Measurements from ENCODE around the gene GSE1. TPM values are rescaled to one million over a fixed set of nuclear protein-coding genes. Genes with fewer than 3 reads are reported as not detected.

GSE1 gene
- total and polyA plus RNA-seq, 2 of the 13 experiments (the other 11 are each of a cell fraction or from before 2014, with no cell fraction given), result 16.1 to 31.2 TPM

GRCh38 chr16:85659805-85660511 is 46.8 kb downstream of the GSE1 start (continued):
- 0 out of 2 replicates have a peak, but pooled peaks have one; percentile 21 for TF ChIP-seq ZNF331 (CRISPR knock-in tag; IDR thresholded peaks at IDR 0.05)
- peak; percentile 19; the same call in 1 of the 2 replicates for TF ChIP-seq SALL1 (CRISPR knock-in tag; IDR thresholded peaks at IDR 0.05)
- 0 out of 4 replicates have a peak, but pooled peaks of 1 of the 2 experiments have one; percentile 28 for TF ChIP-seq HMGXB4 (CRISPR knock-in tag; IDR thresholded peaks at IDR 0.05; ENCODE audit: borderline replicate concordance in 1 of 2, low read depth in 1 of 2)
- no peak for TF ChIP-seq ZNF709 (CRISPR knock-in tag; IDR thresholded peaks at IDR 0.05)
- TF ChIP-seq ZNF382 (CRISPR knock-in tag; IDR thresholded peaks at IDR 0.05; ENCODE audit: borderline replicate concordance), result no peak
- 0 out of 2 replicates have a peak, but pooled peaks have one; percentile 54 for TF ChIP-seq ZNF430 (CRISPR knock-in tag; IDR thresholded peaks at IDR 0.05)
- TF ChIP-seq CSRNP2 (CRISPR knock-in tag; conservative IDR thresholded peaks at IDR 0.05; ENCODE audit: low read depth), result no peak
- no peak for TF ChIP-seq EP300 (IDR thresholded peaks at IDR 0.05; ENCODE audit: low read depth in 2 of 2, low read length in 2 of 2)
- 0 out of 2 replicates have a peak, but pooled peaks have one; percentile 44 for TF ChIP-seq EP300 (CRISPR knock-in tag; IDR thresholded peaks at IDR 0.05; ENCODE audit: borderline replicate concordance)
- no peak for TF ChIP-seq ETS1 (CRISPR knock-in tag; IDR thresholded peaks at IDR 0.05)
- TF ChIP-seq ATF2 (CRISPR knock-in tag; IDR thresholded peaks at IDR 0.05), result 0 out of 2 replicates have a peak, but pooled peaks have one; percentile 31
- peak; percentile 36; the same call in 1 of the 2 replicates for TF ChIP-seq RXRA (CRISPR knock-in tag; IDR thresholded peaks at IDR 0.05)
- TF ChIP-seq MTA1 (CRISPR knock-in tag; IDR thresholded peaks at IDR 0.05; ENCODE audit: borderline replicate concordance), result peak; percentile 44; the same call in 1 of the 2 replicates
- peak; percentile 40; the same call in 1 of the 2 replicates for TF ChIP-seq MEIS1 (CRISPR knock-in tag; IDR thresholded peaks at IDR 0.05; ENCODE audit: borderline replicate concordance)
- no peak for TF ChIP-seq BRD4 (CRISPR knock-in tag; IDR thresholded peaks at IDR 0.05)
- TF ChIP-seq STAG1 (CRISPR knock-in tag; IDR thresholded peaks at IDR 0.05), result peak; percentile 74
- no peak for TF ChIP-seq IRF9 (CRISPR knock-in tag; IDR thresholded peaks at IDR 0.05; ENCODE audit: borderline replicate concordance)
- TF ChIP-seq XRCC5 (optimal IDR thresholded peaks at IDR 0.05; ENCODE audit: low read length), result peak; percentile 81
- no peak for TF ChIP-seq GLI4 (CRISPR knock-in tag; IDR thresholded peaks at IDR 0.05; ENCODE audit: borderline replicate concordance)
- no peak for TF ChIP-seq KDM1A (CRISPR knock-in tag; IDR thresholded peaks at IDR 0.05)
- no peak for TF ChIP-seq ZNF777 (CRISPR knock-in tag; IDR thresholded peaks at IDR 0.05)
- no peak for TF ChIP-seq ZBTB42 (CRISPR knock-in tag; IDR thresholded peaks at IDR 0.05)
